Measurements from ENCODE around the gene TTC7B. TPM values are rescaled to one million over a fixed set of nuclear protein-coding genes. Genes with fewer than 3 reads are reported as not detected.

Gene TTC7B
- total RNA-seq, 1 experiment from 2014 or later: 9.6 TPM

GRCh38 chr14:90784621-90785270 lies 31.5 kb downstream of the TTC7B start:
- CTCF ChIA-PET: no interaction called here
- no peaks in the 10 kb centered on the region for H3K36me3 Mint-ChIP-seq (ENCODE audit: insufficient read depth, unreplicated experiment)
- no peaks in the 10 kb centered on the region for H3K4me1 Mint-ChIP-seq (ENCODE audit: low read depth, unreplicated experiment)
- DNase-seq: no peak
- intact Hi-C loops (cut with micrococcal nuclease; ENCODE audit: unreplicated experiment): no loop called here
- H3K4me3 Mint-ChIP-seq (ENCODE audit: low read depth, unreplicated experiment): no peak overlapping the region
- TF ChIP-seq CTCF (IDR thresholded peaks at IDR 0.05; ENCODE audit: unreplicated experiment): no peak
- H3K27me3 Mint-ChIP-seq (ENCODE audit: unreplicated experiment): no peaks in the 10 kb centered on the region
- H3K27ac Mint-ChIP-seq (ENCODE audit: unreplicated experiment): no peak overlapping the region
- no TSS peak for BruUV-seq (replicated peaks)
- H3K9me3 Mint-ChIP-seq (ENCODE audit: low read depth, unreplicated experiment): no peaks in the 10 kb centered on the region

- no peak overlapping the region for H3K27ac Mint-ChIP-seq (ENCODE audit: unreplicated experiment)
- no peaks in the 10 kb centered on the region for H3K4me1 Mint-ChIP-seq (ENCODE audit: low read depth, unreplicated experiment)
- DNase-seq: no peak
- H3K4me3 Mint-ChIP-seq (ENCODE audit: low read depth, unreplicated experiment): no peak overlapping the region
- no peak for TF ChIP-seq CTCF (IDR thresholded peaks at IDR 0.05; ENCODE audit: unreplicated experiment)
- no TSS peak for BruUV-seq (replicated peaks)
- no peaks in the 10 kb centered on the region for H3K36me3 Mint-ChIP-seq (ENCODE audit: insufficient read depth, unreplicated experiment)
- intact Hi-C loops (cut with micrococcal nuclease; ENCODE audit: unreplicated experiment): no loop called here
- no peaks in the 10 kb centered on the region for H3K9me3 Mint-ChIP-seq (ENCODE audit: low read depth, unreplicated experiment)
- H3K27me3 Mint-ChIP-seq (ENCODE audit: unreplicated experiment): no peaks in the 10 kb centered on the region
- CTCF ChIA-PET: no interaction called here
Measured at GRCh38 chr14:90783344-90783743, 32.9 kb downstream of the TTC7B start.

- Mint-ChIP-seq H3K27me3 (ENCODE audit: unreplicated experiment) (no peaks in the 10 kb centered on the region), H3K27ac (ENCODE audit: unreplicated experiment) (no peak overlapping the region), H3K4me1 (ENCODE audit: low read depth, unreplicated experiment) (no peaks in the 10 kb centered on the region), H3K9me3 (ENCODE audit: low read depth, unreplicated experiment) (no peaks in the 10 kb centered on the region), H3K36me3 (ENCODE audit: insufficient read depth, unreplicated experiment) (no peaks in the 10 kb centered on the region), H3K4me3 (ENCODE audit: low read depth, unreplicated experiment) (no peak overlapping the region)
- DNase-seq: no peak
- no peak for TF ChIP-seq CTCF (IDR thresholded peaks at IDR 0.05; ENCODE audit: unreplicated experiment)
- intact Hi-C loops (cut with micrococcal nuclease; ENCODE audit: unreplicated experiment): no loop called here
- BruUV-seq (replicated peaks): no TSS peak
- CTCF ChIA-PET: no interaction called here
Measured at GRCh38 chr14:90782892-90783291, 33.3 kb downstream of the TTC7B start.

GRCh38 chr14:90781876-90782275 lies 34.4 kb downstream of the TTC7B start:
- intact Hi-C loops (cut with micrococcal nuclease; ENCODE audit: unreplicated experiment): no loop called here
- Mint-ChIP-seq H3K9me3 (ENCODE audit: low read depth, unreplicated experiment) (no peaks in the 10 kb centered on the region), H3K27ac (ENCODE audit: unreplicated experiment) (no peak overlapping the region), H3K36me3 (ENCODE audit: insufficient read depth, unreplicated experiment) (no peaks in the 10 kb centered on the region), H3K27me3 (ENCODE audit: unreplicated experiment) (no peaks in the 10 kb centered on the region), H3K4me1 (ENCODE audit: low read depth, unreplicated experiment) (no peaks in the 10 kb centered on the region), H3K4me3 (ENCODE audit: low read depth, unreplicated experiment) (no peak overlapping the region)
- CTCF ChIA-PET: no interaction called here
- no TSS peak for BruUV-seq (replicated peaks)
- TF ChIP-seq CTCF (IDR thresholded peaks at IDR 0.05; ENCODE audit: unreplicated experiment): no peak
- no peak for DNase-seq

Measured in Calu3 (cell line).